OCI-LY7 (cell line): Measurements from ENCODE around the gene ANGPTL7. TPM values are rescaled to one million over a fixed set of nuclear protein-coding genes. Genes with fewer than 3 reads are reported as not detected.

Source experiments
- BruUV-seq: library from RNA; stranded (reverse); fragments of 400-500 nt; replicated peaks from 2 replicates; lab custom pipeline; 2021; lab: Mats Ljungman, UMichigan
- CTCF ChIA-PET: fragments of 300-600 bp; sonication (Branson Sonifier 250); formaldehyde crosslinking; loops from one replicate; lab custom pipeline; 2022; ENCODE audit warnings: antibody characterized with exemption; ENCODE audit not compliant: unreplicated experiment; lab: Charles Lee
- POLR2A ChIA-PET: fragments of 300-600 bp; sonication (Branson Sonifier 250); formaldehyde crosslinking; loops from one replicate; lab custom pipeline; 2022; ENCODE audit warnings: antibody characterized with exemption; lab: Charles Lee
- DNase-seq: peaks from one replicate; pipeline ENCODE4 v3.0.0-alpha.2; 2015; ENCODE audit warnings: low spot score
- H2AFZ ChIP-seq: fragments of 200-600 bp; sonication (generic), shearing (Covaris generic); 2 replicates; pipeline ENCODE4 v1.6.1; 2014; ENCODE audit warnings: mild to moderate bottlenecking, antibody characterized with exemption, low read length, moderate library complexity
- H3K27ac ChIP-seq: fragments of 200-600 bp; sonication (generic); 2 replicates; pipeline ENCODE4 v1.5.1; 2014; ENCODE audit warnings: mixed run types, low read depth, mild to moderate bottlenecking, moderate library complexity, low read length, inconsistent platforms; ENCODE audit not compliant: poor library complexity, severe bottlenecking
- H3K36me3 ChIP-seq: fragments of 200-600 bp; sonication (generic); 2 replicates; pipeline ENCODE4 v1.6.1; 2014; ENCODE audit warnings: mild to moderate bottlenecking, antibody characterized with exemption, low read length, moderate library complexity, mixed read lengths; ENCODE audit not compliant: insufficient read depth
- H3K4me1 ChIP-seq: fragments of 200-600 bp; sonication (generic); 2 replicates; pipeline ENCODE4 v1.5.1; 2014; ENCODE audit warnings: mild to moderate bottlenecking, low read length; ENCODE audit not compliant: insufficient read depth, poor library complexity, severe bottlenecking
- H3K4me2 ChIP-seq: fragments of 200-600 bp; sonication (generic); 2 replicates; pipeline ENCODE4 v1.6.1; 2014; ENCODE audit warnings: mild to moderate bottlenecking, low read length
- H3K4me3 ChIP-seq: fragments of 200-600 bp; sonication (generic); 2 replicates; pipeline ENCODE4 v1.5.1; 2014; ENCODE audit warnings: mild to moderate bottlenecking, low read depth, low read length; ENCODE audit not compliant: poor library complexity, severe bottlenecking
- H3K79me2 ChIP-seq: fragments of 200-600 bp; sonication (generic); 2 replicates; pipeline ENCODE4 v1.6.1; 2016; ENCODE audit warnings: low read depth, mild to moderate bottlenecking, low read length, moderate library complexity, mixed read lengths; ENCODE audit not compliant: insufficient read depth
- H3K9me2 ChIP-seq: fragments of 200-600 bp; sonication (generic); 2 replicates; pipeline ENCODE4 v1.6.1; 2016; ENCODE audit warnings: mild to moderate bottlenecking, low read length, mixed read lengths; ENCODE audit not compliant: insufficient read depth
- H3K9me3 ChIP-seq: fragments of 200-600 bp; sonication (generic); 2 replicates; pipeline ENCODE4 v1.6.1; 2014; ENCODE audit warnings: mild to moderate bottlenecking, mixed run types, low read length, mixed read lengths
- H4K20me1 ChIP-seq: fragments of 200-600 bp; sonication (generic); 2 replicates; pipeline ENCODE4 v1.6.1; 2014; ENCODE audit warnings: mild to moderate bottlenecking, antibody characterized with exemption, low read length, moderate library complexity, mixed read lengths; ENCODE audit not compliant: insufficient read depth
- CTCF ChIP-seq: fragments of 200-600 bp; sonication (generic); conservative IDR thresholded peaks from 2 replicates; pipeline ENCODE4 v1.5.1; 2014; ENCODE audit warnings: mild to moderate bottlenecking, antibody characterized with exemption, low read length, moderate library complexity, mixed read lengths
- EZH2phosphoT487 ChIP-seq: fragments of 200-600 bp; sonication (generic); IDR thresholded peaks from 2 replicates; pipeline ENCODE4 v1.6.1; 2018; ENCODE audit warnings: low read depth, borderline replicate concordance, mild to moderate bottlenecking, mixed run types, antibody characterized with exemption, low read length, moderate library complexity, mixed read lengths
- intact Hi-C: fragments of 100-400 bp; cut with micrococcal nuclease; formaldehyde crosslinking; loops from one replicate; pipeline ENCODE4 v1.10.0; 2022; ENCODE audit not compliant: unreplicated experiment
- total RNA-seq, 2 experiments: library from RNA; depleted of rRNA in 1 of 2; stranded (reverse); fragments of >200 nt in 1 of 2; shearing (Covaris generic) in 1 of 2; gene quantifications; 2 replicates each; pipeline ENCODE4 v1.2.3, GENCODE V29; 2014 to 2022

Gene ANGPTL7
- total RNA-seq, 2 experiments from 2014 or later: not detected

GRCh38 chr1:11197359-11197758, 8.2 kb downstream of the ANGPTL7 start:
- no peaks in the 10 kb centered on the region for H3K4me1 ChIP-seq
- no peak overlapping the region for H3K4me2 ChIP-seq
- no peaks in the 10 kb centered on the region for H3K9me2 ChIP-seq
- DNase-seq: no peak
- POLR2A ChIA-PET: interaction anchor here (0.7 kb wide), 1 partner anchor 46 kb away, joined by 3 read pairs; no protein-coding TSS in a partner anchor
- intact Hi-C loops: no loop called here
- H3K36me3 ChIP-seq: peaks cover 91% of the 10 kb centered on the region
- H3K27ac ChIP-seq: no peak overlapping the region
- H3K9me3 ChIP-seq: no peaks in the 10 kb centered on the region
- H4K20me1 ChIP-seq: no peaks in the 10 kb centered on the region
- CTCF ChIA-PET: no interaction called here
- no peak overlapping the region for H3K4me3 ChIP-seq
- no peak overlapping the region for H2AFZ ChIP-seq
- TF ChIP-seq CTCF: no peak
- TF ChIP-seq EZH2phosphoT487: no peak
- no peaks in the 10 kb centered on the region for H3K79me2 ChIP-seq
- BruUV-seq: no TSS peak

DNA sequence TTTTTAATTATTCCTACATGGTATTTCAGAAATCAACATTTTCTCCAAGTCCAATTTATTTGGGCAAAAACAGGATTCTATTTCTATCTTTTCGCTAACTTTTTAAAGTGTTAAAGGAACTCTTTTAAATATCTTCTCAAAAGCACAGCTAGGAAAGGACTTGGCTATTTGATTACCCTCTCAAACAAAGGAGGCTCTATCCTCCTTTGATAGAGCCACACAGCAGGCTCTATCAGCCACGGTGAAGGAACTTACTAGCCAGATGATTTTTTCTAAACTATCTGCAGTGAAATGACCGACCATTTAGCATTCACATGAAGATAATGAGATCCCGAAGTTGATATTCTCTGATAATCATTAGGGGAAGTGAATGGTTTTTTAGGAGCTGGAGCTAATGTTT, 9.1 kb downstream of the ANGPTL7 start:
- H3K4me2 ChIP-seq: no peak overlapping the region
- no peaks in the 10 kb centered on the region for H3K9me2 ChIP-seq
- intact Hi-C loops: no loop called here
- ChIA-PET POLR2A (no interaction called here), CTCF (no interaction called here)
- H3K36me3 ChIP-seq: peaks cover 86% of the 10 kb centered on the region
- BruUV-seq: no TSS peak
- H4K20me1 ChIP-seq: no peaks in the 10 kb centered on the region
- no peaks in the 10 kb centered on the region for H3K4me1 ChIP-seq
- H3K9me3 ChIP-seq: no peaks in the 10 kb centered on the region
- no peak overlapping the region for H3K4me3 ChIP-seq
- TF ChIP-seq EZH2phosphoT487 (no peak), CTCF (no peak)
- no peak overlapping the region for H2AFZ ChIP-seq
- DNase-seq: no peak
- no peak overlapping the region for H3K27ac ChIP-seq
- H3K79me2 ChIP-seq: no peaks in the 10 kb centered on the region

GRCh38 chr1:11198851-11199594, 9.9 kb downstream of the ANGPTL7 start:
- Histone ChIP-seq H3K4me2 (no peak overlapping the region), H3K36me3 (peaks cover 86% of the 10 kb centered on the region), H4K20me1 (no peaks in the 10 kb centered on the region), H3K4me3 (no peak overlapping the region), H3K79me2 (no peaks in the 10 kb centered on the region), H3K4me1 (no peaks in the 10 kb centered on the region), H3K9me3 (no peaks in the 10 kb centered on the region), H3K27ac (no peak overlapping the region), H2AFZ (no peak overlapping the region), H3K9me2 (no peaks in the 10 kb centered on the region)
- CTCF ChIA-PET: no interaction called here
- DNase-seq: no peak
- no peak for TF ChIP-seq CTCF
- no peak for TF ChIP-seq EZH2phosphoT487
- POLR2A ChIA-PET: no interaction called here
- BruUV-seq: no TSS peak
- intact Hi-C loops: no loop called here
